Adrenal gland (tissue), 12 donors: Measurements from ENCODE around the gene EHMT1. TPM values are rescaled to one million over a fixed set of nuclear protein-coding genes. Genes with fewer than 3 reads are reported as not detected.

Source experiments
- DNase-seq, 7 donors: peaks; one replicate each; pipeline ENCODE4 v3.0.0-alpha.2; 2019 to 2020
- H3K27ac ChIP-seq, 5 donors: fragments of 200-600 bp; sonication (generic) in 4 of 5; 1 replicate in 3 of 5; 2 replicates in 2 of 5; pipeline versions ENCODE4 v1.5.1 to v1.8.0; 2016 to 2020; ENCODE audit warnings: mild to moderate bottlenecking in 1 of 5
- H3K27me3 ChIP-seq: fragments of 200-600 bp; 2 replicates; pipeline ENCODE4 v1.8.0; 2021
- H3K36me3 ChIP-seq, 2 donors: fragments of 200-600 bp; replicated peaks in 1 of 2; 1 replicate in 1 of 2; 2 replicates in 1 of 2; pipeline versions ENCODE4 v1.5.1 to v1.8.0; 2018 to 2022
- H3K4me1 ChIP-seq, 2 donors: fragments of 200-600 bp; replicated peaks in 1 of 2; 1 replicate in 1 of 2; 2 replicates in 1 of 2; pipeline versions ENCODE4 v1.5.1 to v1.8.0; 2018 to 2021
- H3K4me3 ChIP-seq, 4 donors: fragments of 200-600 bp; sonication (generic) in 3 of 4; one replicate each; pipeline ENCODE4 v1.5.1; 2016 to 2018
- H3K9me3 ChIP-seq, 3 donors: fragments of 200-600 bp; sonication (generic) in 1 of 3; replicated peaks in 1 of 3; 1 replicate in 2 of 3; 2 replicates in 1 of 3; pipeline versions ENCODE4 v1.5.1 to v1.8.0; 2016 to 2021
- POLR2A ChIP-seq, 2 donors: fragments of 450-650 bp; IDR thresholded peaks; one replicate each; pipeline ENCODE4 v1.6.1; 2017; ENCODE audit warnings: antibody characterized with exemption in 2 of 2, mild to moderate bottlenecking in 2 of 2, moderate library complexity in 1 of 2
- WGBS, 4 donors: extraction: QIAGEN DNeasy Blood & Tissue Kit in 2 of 4; methylation state at CpG; one replicate each; pipeline versions ENCODE4 v1.1.5 to v1.1.7; 2013 to 2017; 5-methylcytosine and 5-hydroxymethylcytosine counted together
- intact Hi-C, 2 donors: fragments of 100-400 bp; cut with DNase I; formaldehyde crosslinking; loops; one replicate each; pipeline versions ENCODE4 v1.14.1 to v1.15.0; 2022 to 2023
- polyA plus RNA-seq, 3 donors: library from polyadenylated mRNA; stranded (reverse); fragments of 200-250 nt in 2 of 3; fragments of 350-450 nt in 1 of 3; fragmentation: Illumina TruSeq in 1 of 3; extraction: RNeasy Lipid Tissue Mini Kit (QIAGEN cat#74804) in 1 of 3; gene quantifications; one replicate each; pipeline ENCODE4 v1.2.3, GENCODE V29; 2013 to 2014
- total RNA-seq, 9 donors: library from RNA; depleted of rRNA in 4 of 9; stranded (reverse); fragments of >200 nt in 4 of 9; fragments of 120-200 nt in 1 of 9; fragmentation: NEBNext Ultra II Directional in 1 of 9; extraction: Animal tissue kit (Norgen Biotek cat#: 25700) in 1 of 9; gene quantifications; one replicate each; pipeline versions ENCODE4 v1.1.0 to v1.2.4, GENCODE V29; 2013 to 2023
- TF ChIP-seq, protein P1 (sequence below), 6 experiments: fragments of 450-650 bp in 4 of 6; fragments of 200-600 bp in 2 of 6; sonication (generic) in 1 of 6; IDR thresholded peaks; 1 replicate in 5 of 6; 2 replicates in 1 of 6; pipeline versions ENCODE4 v1.5.1 to v1.8.0; 2016 to 2021; ENCODE audit warnings: antibody characterized with exemption in 6 of 6, mild to moderate bottlenecking in 2 of 6, moderate library complexity in 1 of 6
- donor health status: healthy with polysubstance abuse.
- donor health status: Bipolar disorder and iron deficiency.
- donor health status: DM: yes; HTN: yes; CAD: no.
- donor health status: DM: no; HTN: no; CAD: no.
- donor health status: DM: no; HTN: no; CAD: no.
- donor health status: DM: yes; HTN: yes; CAD: no.

EHMT1 gene
- total and polyA plus RNA-seq, 12 donors = 42.0 to 171 (median 71.0) TPM

DNA sequence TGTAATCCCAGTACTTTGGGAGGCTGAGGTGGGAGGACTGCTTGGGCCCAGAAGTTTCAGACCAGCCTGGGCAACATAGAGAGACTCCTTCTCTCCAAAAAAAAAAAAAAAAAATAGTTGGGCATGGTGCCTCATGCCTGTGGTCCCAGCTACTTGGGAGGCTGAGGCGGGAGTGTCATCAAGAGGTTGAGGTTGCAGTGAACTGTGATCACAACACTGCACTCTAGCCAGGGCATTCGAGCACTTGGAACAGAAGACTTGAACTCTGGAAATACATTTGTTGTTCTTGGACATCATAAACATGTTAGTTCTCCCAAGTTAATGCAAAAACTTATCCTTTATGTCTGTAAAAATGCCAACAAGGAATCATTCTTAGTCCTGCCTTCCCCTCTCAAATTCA, 29.6 kb downstream of the EHMT1 start:
- no peaks in the 10 kb centered on the region for H3K9me3 ChIP-seq
- peaks cover 0 to 19% of the 10 kb centered on the region in 2 donors for H3K4me1 ChIP-seq
- no peaks in the 10 kb centered on the region for H3K27me3 ChIP-seq
- intact Hi-C loops = no loop called here
- H3K36me3 ChIP-seq = peaks cover 0 to 10% of the 10 kb centered on the region in 2 donors
- H3K27ac ChIP-seq = no peak overlapping the region
- TF ChIP-seq POLR2A (IDR thresholded peaks at IDR 0.05) = no peak
- TF ChIP-seq, protein P1, sequence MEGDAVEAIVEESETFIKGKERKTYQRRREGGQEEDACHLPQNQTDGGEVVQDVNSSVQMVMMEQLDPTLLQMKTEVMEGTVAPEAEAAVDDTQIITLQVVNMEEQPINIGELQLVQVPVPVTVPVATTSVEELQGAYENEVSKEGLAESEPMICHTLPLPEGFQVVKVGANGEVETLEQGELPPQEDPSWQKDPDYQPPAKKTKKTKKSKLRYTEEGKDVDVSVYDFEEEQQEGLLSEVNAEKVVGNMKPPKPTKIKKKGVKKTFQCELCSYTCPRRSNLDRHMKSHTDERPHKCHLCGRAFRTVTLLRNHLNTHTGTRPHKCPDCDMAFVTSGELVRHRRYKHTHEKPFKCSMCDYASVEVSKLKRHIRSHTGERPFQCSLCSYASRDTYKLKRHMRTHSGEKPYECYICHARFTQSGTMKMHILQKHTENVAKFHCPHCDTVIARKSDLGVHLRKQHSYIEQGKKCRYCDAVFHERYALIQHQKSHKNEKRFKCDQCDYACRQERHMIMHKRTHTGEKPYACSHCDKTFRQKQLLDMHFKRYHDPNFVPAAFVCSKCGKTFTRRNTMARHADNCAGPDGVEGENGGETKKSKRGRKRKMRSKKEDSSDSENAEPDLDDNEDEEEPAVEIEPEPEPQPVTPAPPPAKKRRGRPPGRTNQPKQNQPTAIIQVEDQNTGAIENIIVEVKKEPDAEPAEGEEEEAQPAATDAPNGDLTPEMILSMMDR (IDR thresholded peaks at IDR 0.05) = no peak
- no peak for DNase-seq
- H3K4me3 ChIP-seq = no peak overlapping the region
- 59 to 82% (median 78%) methylated on average over 2 of the region's 2 CpGs for WGBS, 4 donors

DNA sequence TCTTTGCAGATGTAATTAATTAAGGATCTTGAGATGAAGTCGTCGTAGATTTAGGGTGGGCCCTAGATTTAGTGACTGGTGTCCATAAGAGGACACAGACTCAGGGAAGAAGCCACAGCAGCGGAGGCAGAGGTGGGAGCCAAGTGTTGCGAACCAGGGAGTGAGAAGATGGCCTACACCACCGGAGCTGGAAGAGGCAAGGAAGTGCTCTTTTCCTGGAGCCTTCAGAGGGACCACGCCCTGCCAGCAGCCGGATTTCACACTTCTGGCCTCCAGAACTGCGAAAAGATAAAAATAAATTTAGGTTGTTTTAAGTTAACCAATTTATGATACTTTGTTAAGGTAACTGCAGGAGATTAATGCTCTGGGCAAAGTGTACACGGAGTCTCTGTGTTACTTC, 30.7 kb downstream of the EHMT1 start:
- Histone ChIP-seq H3K27ac (no peak overlapping the region), H3K36me3 (peaks cover 0 to 10% of the 10 kb centered on the region in 2 donors), H3K9me3 (no peaks in the 10 kb centered on the region), H3K27me3 (no peaks in the 10 kb centered on the region), H3K4me1 (peaks cover 0 to 19% of the 10 kb centered on the region in 2 donors), H3K4me3 (no peak overlapping the region)
- TF ChIP-seq, protein P1 (IDR thresholded peaks at IDR 0.05) = no peak
- no peak for TF ChIP-seq POLR2A (IDR thresholded peaks at IDR 0.05)
- DNase-seq = no peak
- intact Hi-C loops = no loop called here
- 83 to 90% (median 85%) methylated on average over 9 of the region's 9 CpGs for WGBS, 4 donors

DNA sequence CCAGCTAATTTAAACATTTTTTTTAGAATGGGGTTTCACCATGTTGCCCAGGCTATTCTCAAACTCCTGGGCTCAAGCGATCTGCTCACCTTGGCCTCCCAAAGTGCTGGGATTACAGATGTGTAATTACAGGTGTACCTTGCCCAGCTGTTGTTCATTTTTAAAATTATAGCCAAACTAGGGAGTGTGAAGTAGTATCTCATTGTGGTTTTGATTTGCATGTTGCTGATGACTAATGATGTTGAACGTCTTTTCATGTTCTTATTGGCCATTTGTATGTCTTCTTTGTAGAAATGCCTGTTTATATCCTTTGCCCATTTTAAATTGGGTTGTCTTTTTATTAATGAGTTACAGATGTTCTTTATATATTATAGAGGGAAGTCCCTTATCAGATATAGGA, 31.5 kb downstream of the EHMT1 start:
- intact Hi-C loops = no loop called here
- Histone ChIP-seq H3K27ac (no peak overlapping the region), H3K4me1 (peaks cover 0 to 14% of the 10 kb centered on the region in 2 donors), H3K36me3 (peaks cover 0 to 10% of the 10 kb centered on the region in 2 donors), H3K9me3 (no peaks in the 10 kb centered on the region), H3K4me3 (no peak overlapping the region), H3K27me3 (no peaks in the 10 kb centered on the region)
- WGBS, 4 donors = 78 to 88% (median 82%) methylated on average over 2 of the region's 2 CpGs
- DNase-seq = no peak
- no peak for TF ChIP-seq POLR2A (IDR thresholded peaks at IDR 0.05)
- TF ChIP-seq, protein P1 (IDR thresholded peaks at IDR 0.05) = no peak

DNA sequence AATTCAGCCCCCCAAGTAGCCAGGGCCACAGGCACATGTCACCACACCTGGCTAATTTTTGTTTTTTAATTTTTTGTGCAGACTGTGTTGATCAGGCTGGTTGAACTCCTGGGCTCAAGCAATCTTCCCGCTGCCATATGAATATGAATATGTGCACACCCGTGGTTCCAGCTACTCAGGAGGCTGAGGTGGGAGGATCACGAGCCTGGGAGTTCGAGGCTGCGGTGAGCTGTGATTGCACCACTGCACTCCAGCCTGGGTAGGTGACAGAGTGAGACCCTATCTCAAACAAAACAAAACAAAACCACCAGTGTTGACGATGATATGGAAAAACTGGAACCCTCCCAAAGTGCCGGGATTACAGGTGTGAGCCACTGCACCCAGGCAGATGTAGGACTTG, 32.0 kb downstream of the EHMT1 start:
- Histone ChIP-seq H3K27ac (no peak overlapping the region), H3K27me3 (no peaks in the 10 kb centered on the region), H3K9me3 (no peaks in the 10 kb centered on the region), H3K4me1 (peaks cover 0 to 10% of the 10 kb centered on the region in 2 donors), H3K4me3 (no peak overlapping the region), H3K36me3 (peaks cover 0 to 10% of the 10 kb centered on the region in 2 donors)
- TF ChIP-seq, protein P1 (IDR thresholded peaks at IDR 0.05) = no peak
- no peak for TF ChIP-seq POLR2A (IDR thresholded peaks at IDR 0.05)
- DNase-seq = no peak
- 91 to 96% (median 94%) methylated on average over 7 of the region's 7 CpGs for WGBS, 4 donors
- intact Hi-C loops = no loop called here
